Ureter (tissue), 1 donor: ENCODE data around the gene PSMG1. TPM values are rescaled to one million over a fixed set of nuclear protein-coding genes. Genes with fewer than 3 reads are reported as not detected.

Experiments used
- total RNA-seq: library from RNA; stranded (reverse); gene quantifications from one replicate; pipeline ENCODE4 v1.2.4, GENCODE V29; 2023
- donor health status: DM: yes; HTN: yes; CAD: no.

The PSMG1 gene
- total RNA-seq, 1 donor from 2014 or later, result 47.6 TPM

Other genes starting within 250 kb of the PSMG1 start
- 63.9 TPM for gene BRWD1, start 130.2 kb upstream of the PSMG1 start, total RNA-seq
- gene HMGN1, start 165.6 kb upstream of the PSMG1 start, total RNA-seq, result 225 TPM